ENCODE data around the gene HNRNPUL2. TPM values are rescaled to one million over a fixed set of nuclear protein-coding genes. Genes with fewer than 3 reads are reported as not detected.

The HNRNPUL2 gene
- total RNA-seq, result 7.5 and 10.1 TPM in 2 replicates

DNA sequence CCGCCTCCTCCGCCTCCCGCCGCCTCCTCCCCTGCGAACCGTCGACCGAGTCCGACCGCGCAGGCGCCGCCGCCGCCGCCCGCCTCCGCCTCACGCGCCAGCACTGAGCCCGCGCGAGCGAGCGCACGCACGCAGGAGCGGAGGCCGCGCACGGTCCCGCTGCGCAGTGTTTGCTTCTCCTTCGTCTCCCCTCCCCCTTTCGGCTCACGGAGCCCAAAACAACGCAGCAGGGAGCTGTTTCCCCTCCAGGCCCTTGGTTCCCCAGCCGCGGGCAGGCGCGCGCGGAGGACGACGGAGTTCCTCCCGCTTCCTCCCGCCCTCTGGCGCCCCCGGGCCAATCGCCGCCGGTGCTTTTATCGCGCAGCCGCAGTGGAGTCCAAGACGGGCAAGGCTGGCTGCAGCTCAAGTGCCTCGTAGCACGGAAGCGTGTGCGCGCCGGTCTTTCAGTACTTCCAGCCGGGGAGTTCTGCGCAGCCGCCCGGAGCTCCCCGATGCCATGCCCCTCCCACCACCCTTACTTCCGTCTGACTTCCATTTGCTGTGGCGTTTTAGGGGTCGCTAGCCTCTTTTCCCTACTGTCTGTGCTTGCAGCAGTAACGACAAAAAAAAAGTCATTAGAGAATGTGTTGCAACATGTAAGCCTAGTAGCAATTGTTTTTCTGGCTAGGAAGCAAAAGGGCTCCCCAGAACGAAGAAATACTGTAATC lies at the start of gene HNRNPUL2:
TSS of gene HNRNPUL2 (minus strand) at position 293 of the 707 bp plus-strand sequence. CDS start 301 bp downstream, outside the sequence.

DNA sequence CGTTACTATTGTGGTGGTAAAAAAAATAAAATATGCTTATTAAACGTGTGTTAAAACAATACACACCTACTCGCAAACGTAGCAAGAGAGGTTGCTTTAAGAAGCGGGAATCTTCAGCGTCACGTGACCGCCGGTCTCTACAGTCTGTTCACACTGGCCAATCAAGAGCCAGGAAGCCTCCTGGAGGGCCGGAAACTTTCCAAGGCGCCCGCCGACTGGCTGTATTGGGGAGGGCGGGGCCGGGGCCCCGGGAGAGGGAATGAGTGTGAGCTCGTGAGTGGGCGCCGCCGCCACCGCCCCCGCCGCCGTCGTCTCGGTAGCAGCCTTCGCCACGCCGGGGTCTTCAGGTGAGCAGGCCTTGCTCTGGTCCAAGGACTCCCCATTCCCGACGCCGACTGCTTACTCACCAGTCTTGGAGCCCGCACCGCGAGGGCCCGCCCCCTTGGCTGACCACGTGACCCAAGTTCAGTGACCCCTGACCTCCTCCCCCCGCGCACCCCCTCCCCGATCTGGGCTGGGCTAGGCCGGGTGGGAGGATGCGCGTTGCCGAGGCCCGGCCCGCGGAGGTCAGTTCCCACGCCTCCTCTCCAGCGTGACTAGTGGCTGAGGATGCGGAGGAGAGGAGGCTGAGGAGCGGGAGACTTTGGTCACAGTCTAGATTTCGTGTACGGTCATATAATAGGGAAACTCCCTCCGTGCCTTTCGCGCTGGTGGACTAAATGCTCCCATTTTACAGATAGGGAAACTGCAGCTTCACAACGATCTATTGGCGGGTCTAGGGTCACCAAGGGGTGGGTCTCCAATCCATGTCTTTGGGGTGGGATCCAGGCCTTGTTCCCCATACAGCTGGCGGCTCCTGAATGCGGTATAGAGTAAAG lies 44.1 kb upstream of the HNRNPUL2 start, which contains the start of gene TAF6L:
TSS of gene TAF6L (plus strand) at position 253 of the 878 bp plus-strand sequence. CDS start 4,388 bp downstream, outside the sequence.

DNA sequence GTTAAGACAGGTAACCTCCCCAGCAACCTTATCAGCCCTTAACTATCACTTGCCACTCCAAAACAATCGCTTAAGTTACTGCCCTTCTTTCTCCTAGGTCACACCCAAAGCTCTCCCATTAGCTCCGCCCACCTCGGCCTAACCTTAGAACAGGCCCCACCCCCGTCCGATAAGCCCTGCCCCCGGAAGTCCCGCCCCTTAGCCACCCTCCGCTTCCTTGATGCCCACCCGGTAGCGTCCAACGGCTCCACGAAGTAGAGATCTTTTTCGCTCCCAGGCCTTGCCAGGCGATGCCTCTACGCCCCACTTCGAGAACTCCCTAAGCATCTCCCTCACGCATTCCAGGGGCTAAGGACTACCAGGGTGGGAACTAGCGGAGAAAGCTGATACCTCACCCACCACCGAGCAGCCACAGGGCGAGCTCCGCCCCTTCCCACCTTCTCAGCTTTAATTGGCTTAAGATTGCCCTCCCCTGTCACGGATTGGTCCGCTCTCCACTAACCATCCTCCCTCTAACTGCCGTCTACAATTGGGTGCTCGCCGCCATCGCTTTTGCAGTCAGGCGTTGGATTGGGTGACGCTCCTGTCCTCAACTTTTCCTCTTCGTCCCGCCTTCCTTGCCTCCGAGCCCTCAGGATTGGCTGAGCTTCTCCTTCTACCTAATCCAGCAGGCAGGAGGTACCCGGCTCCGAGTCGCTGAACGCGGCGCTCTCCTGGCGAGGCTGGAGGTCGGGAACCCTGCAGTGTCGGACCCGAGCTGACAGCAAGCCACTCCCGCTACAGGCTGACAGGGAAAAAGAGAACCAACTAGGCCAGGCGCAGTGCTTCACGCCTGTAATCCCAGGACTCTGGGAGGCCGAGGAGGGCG lies 26.7 kb upstream of the HNRNPUL2 start, which contains the start of gene ZBTB3:
TSS of gene ZBTB3 (minus strand) at position 425 of the 868 bp plus-strand sequence. CDS start 496 bp downstream, outside the sequence.

DNA sequence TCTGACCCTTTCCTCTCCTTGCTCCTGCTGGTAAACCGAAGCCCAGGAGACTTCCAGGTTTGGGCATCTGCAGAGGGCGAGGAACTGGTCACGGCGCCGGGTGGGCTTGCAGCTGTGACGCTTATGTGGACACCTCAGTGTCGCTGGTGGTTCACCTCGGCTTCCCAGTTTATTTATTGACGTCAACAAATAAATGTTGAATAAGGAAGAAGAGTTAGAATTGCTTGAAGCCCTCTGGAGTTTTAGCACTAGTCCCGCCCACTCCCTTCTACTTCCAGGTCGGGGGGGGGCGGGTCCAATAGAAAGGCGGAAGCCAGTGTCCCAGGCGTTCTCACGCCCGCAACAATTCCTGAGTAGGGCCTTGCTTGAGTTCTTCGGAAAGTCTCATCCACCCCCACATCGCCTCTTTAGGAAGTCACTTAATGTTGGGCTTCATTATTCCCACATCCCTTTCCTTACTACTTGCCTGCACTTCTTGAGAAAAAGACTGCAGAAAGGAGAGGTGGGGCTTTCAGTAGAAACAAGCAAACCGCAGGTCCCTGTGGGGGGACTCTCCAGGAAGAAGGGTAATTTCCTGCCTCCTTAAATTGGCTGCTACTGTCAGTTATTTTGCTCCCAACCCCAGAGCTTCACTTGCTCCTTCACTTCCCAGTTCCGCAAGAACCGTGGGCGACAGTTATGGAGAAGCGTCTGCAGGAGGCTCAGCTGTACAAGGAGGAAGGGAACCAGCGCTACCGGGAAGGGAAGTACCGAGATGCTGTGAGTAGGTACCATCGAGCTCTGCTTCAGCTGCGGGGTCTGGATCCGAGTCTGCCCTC lies 1.1 kb upstream of the HNRNPUL2 start, which contains the start of gene TTC9C:
TSS of gene TTC9C (plus strand) at position 316 of the 818 bp plus-strand sequence. CDS start at position 679, 363 bp downstream.

DNA sequence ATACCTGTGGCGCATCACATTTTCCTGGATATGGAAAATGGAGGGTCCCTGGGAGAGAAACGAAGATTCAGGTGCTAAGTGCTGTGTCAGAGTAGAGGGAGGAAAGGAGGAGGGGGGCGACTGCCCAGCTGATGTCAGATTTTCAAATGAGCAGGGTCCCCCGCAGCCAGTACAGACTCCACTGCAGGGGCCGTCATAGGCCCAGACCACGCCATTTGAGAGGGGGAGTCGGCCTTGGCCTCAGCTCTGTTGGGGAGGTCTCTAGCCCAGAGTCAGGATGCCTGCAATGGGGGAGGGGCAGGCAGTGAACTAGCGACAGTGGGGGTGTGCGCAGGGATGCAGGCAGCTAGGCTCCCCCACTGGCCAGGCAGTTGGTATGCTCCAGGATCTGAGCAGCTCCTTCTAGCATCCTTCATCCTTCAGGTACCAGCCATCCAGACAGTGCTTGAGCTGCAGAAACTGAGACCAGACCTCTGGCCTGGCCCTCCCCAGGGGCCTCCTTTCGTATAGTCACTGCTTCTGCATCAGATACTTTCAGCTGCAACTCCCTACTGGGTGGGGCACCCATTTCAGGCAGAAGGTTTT lies 19.9 kb downstream of the HNRNPUL2 start, which contains the start of the genes BSCL2 and GNG3:
TSS of gene BSCL2 (minus strand) at position 148 of the 585 bp plus-strand sequence. CDS start 229 bp downstream, outside the sequence.
TSS of gene GNG3 (plus strand) at position 400 of the 585 bp plus-strand sequence. CDS start 620 bp downstream, outside the sequence.

DNA sequence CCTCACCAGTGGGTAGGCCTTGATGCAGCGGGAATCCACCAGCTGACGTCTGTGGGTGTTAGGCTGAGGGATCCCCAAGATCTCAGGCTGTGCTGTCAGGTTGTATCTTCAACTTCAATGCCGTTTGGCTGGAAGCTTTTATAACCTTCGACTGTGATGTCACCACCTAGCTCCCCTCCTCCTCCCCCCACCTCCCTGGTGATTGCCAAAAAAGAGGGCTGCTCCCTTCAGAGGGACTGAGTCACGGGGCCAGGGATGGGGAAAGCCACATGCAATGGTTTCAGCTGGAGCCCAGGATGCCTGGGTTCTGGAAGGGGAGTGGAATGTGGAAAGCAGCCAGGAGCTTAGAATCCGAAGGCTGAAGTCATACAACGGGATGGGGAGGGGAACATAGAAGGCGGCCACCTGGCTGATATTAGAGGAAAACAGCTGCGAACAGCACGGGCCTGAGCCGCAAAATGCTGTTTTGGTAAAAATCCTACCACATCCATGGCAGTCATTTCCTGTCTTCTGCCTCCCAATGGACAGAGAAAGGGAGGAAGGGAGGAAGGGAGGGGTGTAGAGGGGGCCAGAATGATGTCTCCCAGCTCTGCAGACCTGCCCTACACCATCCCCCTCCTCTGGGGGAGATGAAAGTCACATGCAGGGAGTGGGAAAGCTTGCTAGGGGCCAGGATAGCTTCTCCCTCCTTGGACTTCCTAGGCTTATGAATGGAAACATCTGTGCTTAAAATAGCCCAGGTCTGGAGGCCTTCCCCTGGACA lies 37.7 kb downstream of the HNRNPUL2 start, which contains the start of gene LRRN4CL:
TSS of gene LRRN4CL (minus strand) at position 110 of the 763 bp plus-strand sequence. CDS start 1,022 bp downstream, outside the sequence.

DNA sequence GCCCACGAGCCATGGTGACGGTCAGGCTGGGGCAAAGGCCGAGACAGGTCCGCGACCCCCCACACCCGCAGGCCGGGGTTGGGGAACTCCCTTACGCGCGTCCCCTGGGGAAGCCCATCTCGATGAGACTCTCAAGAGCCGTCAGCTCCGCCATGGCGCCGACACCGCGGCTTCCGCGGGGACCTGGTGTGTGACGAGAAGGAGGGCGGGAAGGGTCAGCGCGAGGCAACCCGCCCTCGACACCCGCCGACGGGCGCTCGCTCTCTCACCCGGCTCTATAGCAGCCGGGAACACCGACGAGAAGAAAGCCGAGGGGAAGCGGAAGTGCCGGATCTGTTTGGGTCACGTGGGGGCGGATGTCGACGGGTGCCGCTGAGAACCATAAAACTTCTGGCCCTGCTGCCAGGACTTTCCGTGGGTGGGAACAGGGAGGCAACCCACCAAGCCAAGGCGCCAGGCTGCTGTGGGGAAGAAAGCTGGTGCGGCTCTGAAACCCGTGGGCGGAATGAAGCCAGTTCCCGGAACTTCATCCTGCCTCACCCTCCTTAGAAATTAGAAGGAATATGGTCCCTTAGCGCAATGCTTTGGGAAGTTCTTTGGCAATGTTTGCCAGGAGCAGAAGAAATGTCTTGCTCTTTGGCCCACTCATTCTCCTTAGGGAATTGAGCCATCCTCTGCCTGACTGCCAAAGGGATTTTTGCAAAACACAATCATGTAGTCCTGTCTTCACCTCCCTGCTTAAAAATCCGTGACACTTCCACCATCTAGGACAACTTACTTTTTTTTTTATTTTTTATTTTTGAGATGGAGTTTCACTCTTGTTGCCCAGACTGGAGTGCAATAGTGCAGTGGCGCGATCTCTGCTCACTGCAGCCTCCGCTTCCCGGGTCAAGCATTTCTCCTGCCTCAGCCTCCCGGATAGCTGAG lies 48.2 kb downstream of the HNRNPUL2 start, which contains the start of gene UBXN1:
TSS of gene UBXN1 (minus strand) at position 304 of the 927 bp plus-strand sequence. CDS start at position 154, 150 bp downstream.

DNA sequence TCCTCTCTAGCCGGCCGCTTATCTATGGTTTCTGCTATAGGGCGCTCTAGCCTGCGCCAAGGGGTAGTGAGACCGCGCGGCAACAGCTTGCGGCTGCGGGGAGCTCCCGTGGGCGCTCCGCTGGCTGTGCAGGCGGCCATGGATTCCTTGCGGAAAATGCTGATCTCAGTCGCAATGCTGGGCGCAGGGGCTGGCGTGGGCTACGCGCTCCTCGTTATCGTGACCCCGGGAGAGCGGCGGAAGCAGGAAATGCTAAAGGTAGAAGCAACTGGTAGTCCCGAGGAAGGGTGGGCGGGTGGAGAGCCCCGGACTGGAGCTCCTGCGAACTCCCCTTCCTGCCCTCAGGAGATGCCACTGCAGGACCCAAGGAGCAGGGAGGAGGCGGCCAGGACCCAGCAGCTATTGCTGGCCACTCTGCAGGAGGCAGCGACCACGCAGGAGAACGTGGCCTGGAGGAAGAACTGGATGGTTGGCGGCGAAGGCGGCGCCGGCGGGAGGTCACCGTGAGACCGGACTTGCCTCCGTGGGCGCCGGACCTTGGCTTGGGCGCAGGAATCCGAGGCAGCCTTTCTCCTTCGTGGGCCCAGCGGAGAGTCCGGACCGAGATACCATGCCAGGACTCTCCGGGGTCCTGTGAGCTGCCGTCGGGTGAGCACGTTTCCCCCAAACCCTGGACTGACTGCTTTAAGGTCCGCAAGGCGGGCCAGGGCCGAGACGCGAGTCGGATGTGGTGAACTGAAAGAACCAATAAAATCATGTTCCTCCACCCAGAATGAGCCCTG lies 55.5 kb downstream of the HNRNPUL2 start, which contains the start of the genes LBHD1 and UQCC3:
TSS of gene LBHD1 (minus strand) at position 660 of the 782 bp plus-strand sequence. CDS start 2,236 bp downstream, outside the sequence.
TSS of gene UQCC3 (plus strand) at position 66 of the 782 bp plus-strand sequence. CDS start at position 139, 73 bp downstream.

DNA sequence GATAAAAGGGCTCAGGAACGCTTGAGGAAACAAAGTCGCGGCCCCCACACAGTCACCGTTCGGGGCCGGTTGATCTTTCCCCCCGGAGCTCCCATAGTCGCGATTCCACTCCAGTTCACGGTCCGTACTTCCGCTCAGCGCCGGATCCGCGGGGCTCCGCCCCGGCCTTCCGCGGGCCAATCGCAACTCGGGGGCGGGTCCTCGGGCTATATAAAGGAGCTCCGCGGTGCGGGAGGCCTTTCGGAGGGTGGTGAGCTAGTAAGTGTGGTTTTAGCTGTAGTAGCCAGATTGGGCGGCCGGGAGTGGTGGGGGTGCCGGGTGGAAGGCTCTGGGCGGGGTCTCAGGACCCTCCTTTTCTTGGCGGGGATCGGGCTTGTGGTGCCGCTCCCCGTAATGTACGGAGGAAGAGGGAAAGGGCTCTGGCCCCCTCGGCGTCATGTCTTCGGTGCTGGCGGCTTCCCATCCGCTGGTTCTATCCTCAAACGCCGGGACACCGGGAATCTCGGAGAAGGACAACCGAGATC lies 62.1 kb downstream of the HNRNPUL2 start, which contains the start of the genes C11orf98 and CSKMT:
TSS of gene C11orf98 (minus strand) at position 136 of the 524 bp plus-strand sequence. CDS start at position 95, 41 bp downstream.
TSS of gene CSKMT (plus strand) at position 238 of the 524 bp plus-strand sequence. CDS start 568 bp downstream, outside the sequence.

Other genes with a start within 250 kb of the HNRNPUL2 start
- 358 and 476 TPM in 2 replicates for gene AHNAK, start 180.7 kb downstream of the HNRNPUL2 start, total RNA-seq
- gene EEF1G, start 153.6 kb downstream of the HNRNPUL2 start, total RNA-seq, result 2,284 and 3,184 TPM in 2 replicates
- gene TUT1, start 135.9 kb downstream of the HNRNPUL2 start, total RNA-seq, result 5.0 and 7.9 TPM in 2 replicates
- 59.9 and 63.9 TPM in 2 replicates for gene MTA2, start 125.6 kb downstream of the HNRNPUL2 start, total RNA-seq
- gene EML3, start 114.7 kb downstream of the HNRNPUL2 start, total RNA-seq, result 36.8 and 40.0 TPM in 2 replicates
- 21.1 and 28.0 TPM in 2 replicates for gene ROM1, start 114.2 kb downstream of the HNRNPUL2 start, total RNA-seq
- 35.5 and 50.5 TPM in 2 replicates for gene B3GAT3, start 105.5 kb downstream of the HNRNPUL2 start, total RNA-seq
- 226 and 265 TPM in 2 replicates for gene GANAB, start 80.8 kb downstream of the HNRNPUL2 start, total RNA-seq
- 19.7 and 23.8 TPM in 2 replicates for gene INTS5, start 74.2 kb downstream of the HNRNPUL2 start, total RNA-seq
- gene C11orf98, start 62.2 kb downstream of the HNRNPUL2 start, total RNA-seq, result 24.9 and 34.9 TPM in 2 replicates
- 4.9 and 11.0 TPM in 2 replicates for gene CSKMT, start 62.1 kb downstream of the HNRNPUL2 start, total RNA-seq
- 10.3 and 11.5 TPM in 2 replicates for gene UQCC3, start 55.8 kb downstream of the HNRNPUL2 start, total RNA-seq
- 2.6 and 4.5 TPM in 2 replicates for gene LBHD1, start 55.2 kb downstream of the HNRNPUL2 start, total RNA-seq
- 103 and 276 TPM in 2 replicates for gene UBXN1, start 48.4 kb downstream of the HNRNPUL2 start, total RNA-seq
- gene LRRN4CL, start 37.9 kb downstream of the HNRNPUL2 start, total RNA-seq, result 5.3 and 18.2 TPM in 2 replicates
- 35.5 and 69.3 TPM in 2 replicates for gene BSCL2, start 20.0 kb downstream of the HNRNPUL2 start, total RNA-seq
- not detected in 2 replicates for gene GNG3, start 19.8 kb downstream of the HNRNPUL2 start, total RNA-seq
- gene TTC9C, start 1.0 kb upstream of the HNRNPUL2 start, total RNA-seq, result 33.3 and 34.9 TPM in 2 replicates
- gene ZBTB3, start 26.7 kb upstream of the HNRNPUL2 start, total RNA-seq, result 6.1 and 8.3 TPM in 2 replicates
- 77.4 and 86.6 TPM in 2 replicates for gene POLR2G, start 34.1 kb upstream of the HNRNPUL2 start, total RNA-seq
- gene TAF6L, start 43.9 kb upstream of the HNRNPUL2 start, total RNA-seq, result 13.7 and 17.6 TPM in 2 replicates
- 75.6 and 85.9 TPM in 2 replicates for gene TMEM179B, start 59.9 kb upstream of the HNRNPUL2 start, total RNA-seq
- 31.0 and 34.3 TPM in 2 replicates for gene TMEM223, start 64.5 kb upstream of the HNRNPUL2 start, total RNA-seq
- 26.2 and 38.2 TPM in 2 replicates for gene NXF1, start 78.0 kb upstream of the HNRNPUL2 start, total RNA-seq
- gene STX5, start 104.6 kb upstream of the HNRNPUL2 start, total RNA-seq, result 30.7 and 35.2 TPM in 2 replicates
- gene TEX54, start 105.4 kb upstream of the HNRNPUL2 start, total RNA-seq, result not detected in 2 replicates
- 40.7 and 56.0 TPM in 2 replicates for gene WDR74, start 112.1 kb upstream of the HNRNPUL2 start, total RNA-seq
- 211 and 250 TPM in 2 replicates for gene SLC3A2, start 153.4 kb upstream of the HNRNPUL2 start, total RNA-seq
- not detected in 2 replicates for gene CHRM1, start 193.9 kb upstream of the HNRNPUL2 start, total RNA-seq